Fibroblast of skin of back (primary cell): ENCODE data around the gene MYRF.

Experiments used
- DNase-seq: peaks from one replicate; pipeline ENCODE4 v3.0.0-alpha.2; 2013

MYRF gene

DNA sequence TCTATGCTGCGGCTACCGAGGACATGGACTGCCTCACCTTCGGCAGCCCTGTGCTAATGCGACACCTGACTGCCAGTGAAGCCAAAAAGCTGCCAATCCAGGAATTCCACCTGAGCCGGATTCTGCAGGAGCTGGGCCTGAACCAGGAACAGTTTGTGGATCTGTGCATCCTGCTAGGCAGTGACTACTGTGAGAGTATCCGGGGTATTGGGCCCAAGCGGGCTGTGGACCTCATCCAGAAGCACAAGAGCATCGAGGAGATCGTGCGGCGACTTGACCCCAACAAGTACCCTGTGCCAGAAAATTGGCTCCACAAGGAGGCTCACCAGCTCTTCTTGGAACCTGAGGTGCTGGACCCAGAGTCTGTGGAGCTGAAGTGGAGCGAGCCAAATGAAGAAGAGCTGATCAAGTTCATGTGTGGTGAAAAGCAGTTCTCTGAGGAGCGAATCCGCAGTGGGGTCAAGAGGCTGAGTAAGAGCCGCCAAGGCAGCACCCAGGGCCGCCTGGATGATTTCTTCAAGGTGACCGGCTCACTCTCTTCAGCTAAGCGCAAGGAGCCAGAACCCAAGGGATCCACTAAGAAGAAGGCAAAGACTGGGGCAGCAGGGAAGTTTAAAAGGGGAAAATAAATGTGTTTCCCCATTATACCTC lies 43.6 kb downstream of the MYRF start:
- no peak for DNase-seq

DNA sequence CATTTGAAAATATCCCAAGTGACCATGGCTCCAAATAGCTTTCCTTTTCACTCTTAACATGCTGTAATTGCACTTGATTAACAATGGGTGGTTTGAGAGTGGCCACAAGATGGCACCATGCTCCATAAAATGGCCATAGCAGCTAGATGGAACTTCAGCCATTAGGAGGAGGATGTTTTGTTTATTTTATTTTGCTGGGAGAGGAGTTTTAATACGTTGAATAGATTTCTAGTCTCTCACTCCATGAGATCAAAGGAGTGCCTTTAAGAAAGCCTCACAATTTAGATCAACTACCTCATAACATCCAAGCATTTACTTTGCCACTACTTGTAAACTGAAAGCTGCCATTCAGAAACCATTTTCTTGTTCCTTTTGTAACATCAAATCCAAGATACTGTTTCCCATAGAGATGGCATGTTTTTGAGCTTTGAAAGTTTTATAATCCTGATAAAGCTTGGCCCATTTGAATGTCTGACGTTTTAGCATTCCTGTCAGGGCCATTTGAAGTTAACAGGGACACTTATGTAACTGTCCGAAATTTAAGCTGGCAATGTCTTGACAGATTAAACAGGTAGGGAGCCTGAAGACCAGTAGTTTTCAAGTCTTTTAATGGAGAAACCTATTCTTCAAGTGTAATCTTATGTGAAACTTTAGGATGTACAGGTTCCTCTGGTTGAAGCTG lies 45.0 kb downstream of the MYRF start:
- DNase-seq: peak; percentile 77

DNA sequence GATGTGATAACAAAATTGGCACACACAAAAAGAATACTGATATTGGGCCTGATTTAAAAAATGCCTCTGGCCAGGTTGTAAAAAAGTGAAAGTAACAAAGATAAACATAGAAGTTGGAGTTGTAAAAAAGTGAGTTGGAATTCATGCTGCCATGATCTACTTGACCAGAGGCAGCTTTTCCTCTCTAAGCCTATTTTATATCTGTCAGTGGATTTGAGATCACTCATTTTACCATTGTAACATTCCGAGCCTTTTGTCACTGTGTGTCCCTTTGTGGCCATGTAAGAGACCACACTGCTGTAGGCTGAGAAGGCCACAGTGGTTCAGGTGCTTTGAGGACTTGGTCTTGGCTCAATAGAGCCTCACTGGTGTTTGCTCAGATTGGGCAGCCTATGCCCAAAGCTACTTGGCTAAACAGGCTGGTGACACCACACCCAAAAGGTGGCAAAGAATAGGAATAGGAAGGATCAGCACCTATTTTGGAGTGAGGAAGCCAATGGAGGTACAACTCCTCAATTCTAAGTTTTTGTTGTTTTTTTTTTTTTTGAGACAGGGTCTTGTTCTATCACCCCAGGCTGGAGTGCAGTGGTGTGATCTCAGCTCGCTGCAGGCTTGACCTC lies 47.3 kb downstream of the MYRF start:
- DNase-seq: no peak

- DNase-seq: no peak
Measured at GRCh38 chr11:61800331-61801281, 48.2 kb downstream of the MYRF start.

DNA sequence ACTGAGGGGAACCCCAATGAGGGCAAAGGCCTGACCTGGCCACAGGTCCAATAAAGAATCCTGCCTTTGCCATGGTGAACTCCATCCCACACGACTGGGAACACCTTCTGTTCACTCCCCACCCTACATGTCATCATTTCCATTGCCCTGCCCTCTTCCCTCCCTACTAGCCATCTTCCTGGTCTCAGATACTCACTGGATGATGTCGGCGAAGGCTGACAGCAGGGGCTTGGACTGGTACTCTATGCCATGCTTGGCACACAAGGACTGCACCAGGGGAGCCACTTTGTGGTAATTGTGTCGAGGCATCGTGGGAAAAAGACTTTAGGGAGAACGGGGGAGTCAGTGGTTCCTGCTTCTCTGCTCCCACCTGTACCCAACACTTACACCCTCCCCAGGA lies 50.2 kb downstream of the MYRF start:
- no peak for DNase-seq

DNA sequence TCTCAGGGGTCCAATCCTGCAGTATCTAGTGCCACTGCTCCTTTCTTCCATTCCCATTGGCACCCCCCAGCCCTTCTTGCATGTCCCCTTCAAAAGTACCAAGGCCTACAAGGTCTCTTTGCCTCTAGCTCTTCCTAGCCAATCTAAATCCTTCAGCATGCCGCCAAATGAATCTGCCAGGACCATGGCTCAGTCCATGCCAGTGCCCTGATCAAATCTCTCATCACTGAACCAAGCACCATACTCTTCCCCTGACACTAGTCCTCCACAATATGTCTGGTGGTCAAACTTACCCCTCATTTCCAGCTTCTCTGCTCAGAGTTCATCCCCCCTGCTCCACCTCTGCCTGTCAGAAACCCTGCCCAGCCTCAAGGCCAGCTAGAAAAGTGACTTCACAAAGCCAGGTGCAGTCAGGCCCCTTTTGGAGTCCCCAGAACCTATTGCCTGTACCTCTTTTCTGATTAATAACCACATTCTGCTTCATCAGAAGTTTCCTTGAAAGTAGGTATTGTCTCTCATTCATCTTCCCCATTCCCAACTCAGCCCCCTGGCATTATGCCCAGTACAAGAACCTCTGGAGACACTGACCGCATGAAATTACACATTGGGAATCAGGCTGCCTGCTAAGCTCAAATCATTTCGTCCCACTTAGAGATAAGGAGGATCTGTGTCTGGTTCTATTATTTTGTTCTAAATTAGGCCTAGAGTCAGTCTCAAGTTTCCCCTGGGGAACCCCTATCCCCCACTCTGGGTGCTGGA lies 51.6 kb downstream of the MYRF start:
- DNase-seq: no peak

GRCh38 chr11:61805146-61805545 lies 52.7 kb downstream of the MYRF start:
- DNase-seq: no peak

- DNase-seq: no peak
Measured at GRCh38 chr11:61806785-61807184, 54.3 kb downstream of the MYRF start.

DNA sequence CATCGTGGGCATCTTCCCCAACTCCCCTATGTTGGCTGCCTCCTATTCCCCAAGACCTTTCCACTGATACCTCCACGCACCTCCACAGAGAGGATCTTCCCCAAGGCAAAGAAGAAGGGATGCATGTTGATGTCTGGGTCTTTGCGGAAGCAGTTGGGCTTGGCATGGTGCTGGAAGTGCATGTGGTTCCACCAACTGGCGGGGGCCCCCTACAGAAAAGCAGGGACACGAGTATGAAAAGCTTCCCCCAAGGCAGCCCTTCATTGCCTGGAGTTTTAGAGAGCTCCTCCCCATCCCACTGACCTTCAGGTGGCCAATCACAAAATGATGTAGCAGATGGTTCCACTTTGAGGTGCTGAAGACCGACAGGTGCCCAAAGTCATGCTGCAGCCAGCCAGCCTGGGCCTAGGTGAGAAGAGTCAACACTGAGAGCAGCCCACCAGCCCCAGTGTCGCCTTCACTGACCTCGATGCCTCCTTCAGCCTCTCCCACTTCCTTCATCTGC lies 58.3 kb downstream of the MYRF start:
- no peak for DNase-seq

DNA sequence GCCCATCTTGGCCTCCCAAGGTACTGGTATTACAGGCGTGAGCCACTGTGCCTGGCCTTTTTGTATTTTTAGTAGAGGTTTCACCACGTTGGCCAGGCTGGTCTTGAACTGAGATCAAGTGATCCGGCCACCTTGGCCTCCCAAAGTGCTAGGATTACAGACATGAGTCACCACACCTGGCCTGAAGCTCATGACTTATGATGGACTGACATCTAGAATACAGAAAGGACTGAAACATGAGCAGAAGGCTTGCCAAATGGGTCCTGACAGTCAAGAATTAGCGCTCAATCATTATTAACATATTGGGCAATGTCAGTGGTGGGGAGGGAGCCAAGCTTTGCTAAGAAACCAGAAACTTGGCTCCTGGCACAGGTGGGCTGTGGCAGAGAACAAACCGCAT lies 59.4 kb downstream of the MYRF start:
- DNase-seq: no peak

- no peak for DNase-seq
Measured at GRCh38 chr11:61812736-61813411, 60.4 kb downstream of the MYRF start.

DNA sequence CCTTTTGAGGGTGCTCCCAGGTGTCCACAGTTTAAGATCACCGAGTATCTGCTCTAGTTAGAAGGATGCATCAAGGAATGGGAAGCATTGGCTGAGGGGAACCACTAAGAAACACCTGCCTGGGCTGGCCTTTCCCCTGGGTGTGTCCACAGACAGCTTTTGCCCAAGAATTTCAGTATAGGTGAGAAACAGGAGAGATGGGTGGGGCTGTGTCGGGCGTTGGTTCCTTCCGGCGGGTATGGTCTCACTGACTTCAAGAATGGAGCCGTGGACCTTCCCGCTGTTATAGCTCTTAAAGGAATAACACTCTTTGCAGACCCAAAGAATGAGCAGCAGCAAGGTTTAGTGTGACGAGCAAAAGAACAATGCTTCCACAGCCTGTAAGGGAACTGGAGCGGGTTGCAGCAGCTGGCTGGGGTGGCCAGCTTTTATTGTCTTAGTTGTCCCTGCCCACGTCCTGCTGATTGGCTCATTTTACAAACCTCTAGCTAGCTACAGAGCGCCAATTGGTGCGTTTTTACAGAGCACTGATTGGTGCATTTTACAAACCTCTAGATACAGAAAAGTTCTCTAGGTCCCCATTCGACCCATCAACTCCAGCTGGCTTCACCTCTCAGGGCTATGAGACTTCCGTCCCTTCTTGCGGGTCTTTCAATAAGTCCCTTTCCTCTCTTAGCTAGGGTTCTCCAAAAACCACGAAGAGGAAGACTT lies 62.0 kb downstream of the MYRF start:
- peak; percentile 41 for DNase-seq

GRCh38 chr11:61814958-61815789 lies 62.7 kb downstream of the MYRF start:
- peak; percentile 90 for DNase-seq

GRCh38 chr11:61815790-61816735 lies 63.6 kb downstream of the MYRF start:
- peak; percentile 73 for DNase-seq

DNA sequence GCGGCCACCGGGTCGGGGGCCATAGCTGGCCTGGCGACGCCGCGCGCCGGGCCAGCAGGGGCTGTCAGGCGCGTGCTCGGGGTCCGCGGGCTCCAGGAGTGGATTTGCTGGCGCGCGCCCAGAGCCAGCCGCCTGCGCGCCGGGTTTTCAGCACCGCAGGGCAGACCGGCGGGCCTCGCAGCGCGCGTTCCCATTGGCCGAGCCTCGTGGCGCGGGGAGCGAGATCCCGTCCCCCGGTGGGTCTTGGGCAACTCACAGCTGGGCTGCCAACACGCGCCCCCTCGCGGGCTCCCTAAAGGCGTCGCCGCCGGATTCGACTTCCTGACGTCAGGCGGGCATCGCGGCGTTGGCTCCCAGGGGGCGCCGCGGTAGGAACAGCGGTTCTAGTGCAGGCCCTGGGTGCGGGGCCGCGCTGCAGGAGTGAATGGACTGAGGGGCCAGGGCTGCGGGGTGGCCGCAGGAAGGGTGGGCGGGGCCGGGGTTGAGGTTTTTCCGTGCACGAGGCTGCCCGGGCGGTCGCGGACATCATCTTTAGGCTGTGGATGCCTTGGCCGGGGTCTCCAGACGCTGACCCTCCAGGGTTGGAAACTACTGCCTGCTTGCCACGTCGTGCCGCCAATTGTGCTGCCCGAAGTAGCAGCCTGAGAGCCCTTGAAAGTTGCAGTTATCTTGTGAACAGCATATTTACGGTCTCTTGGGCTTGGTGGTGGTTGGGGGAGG lies 64.5 kb downstream of the MYRF start, which contains the start of gene FADS1:
FADS1 (minus strand) TSS at position 268 of the 720 bp plus-strand sequence; CDS start at position 194, 74 bp downstream.
- DNase-seq: peak; percentile 93

DNA sequence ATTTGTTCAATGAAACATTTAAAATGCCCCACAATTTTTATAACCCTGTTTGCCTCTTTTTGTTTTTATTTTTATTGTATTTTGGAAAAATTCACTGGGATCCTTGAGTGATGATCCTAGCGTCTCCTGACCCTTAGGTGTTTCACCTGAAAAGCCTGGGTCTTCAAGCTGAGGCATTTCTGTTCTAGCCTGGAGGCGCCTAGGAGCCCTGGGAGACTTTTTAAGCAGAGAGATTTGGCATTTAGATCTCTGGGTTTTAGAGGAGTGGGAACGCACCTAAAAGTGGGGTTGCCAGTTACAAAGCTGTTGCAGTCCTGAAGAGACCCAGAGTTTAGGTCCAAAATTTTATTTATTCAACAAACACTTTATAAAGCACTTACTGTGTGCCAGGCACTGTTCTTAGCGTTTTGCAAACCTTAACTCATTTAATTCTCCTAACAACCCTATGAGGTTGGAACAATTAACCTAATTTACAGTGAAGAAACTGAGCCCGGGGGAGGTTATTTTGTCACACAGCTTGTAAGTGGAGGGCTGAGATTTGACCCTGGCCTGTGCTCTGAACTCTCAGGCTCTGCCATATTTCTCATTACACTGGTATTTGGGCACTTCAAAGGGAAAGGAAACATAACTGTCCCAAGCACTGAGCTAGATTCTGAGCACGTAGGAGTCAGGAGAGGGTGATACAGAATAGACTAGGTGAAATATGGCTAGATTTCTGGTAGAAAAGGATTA lies 65.2 kb downstream of the MYRF start:
- DNase-seq: no peak

GRCh38 chr11:61820174-61820573 lies 67.7 kb downstream of the MYRF start:
- peak; percentile 36 for DNase-seq
